Endothelial cell (in vitro differentiated cells): ENCODE measurements around the gene RRAS2. TPM values are rescaled to one million over a fixed set of nuclear protein-coding genes. Genes with fewer than 3 reads are reported as not detected.
"Not testable (repeated sequence)": the region's sequence is repeated elsewhere in the genome, so short reads cannot be mapped to it uniquely, and the experiment has no call there.

Source experiments
- DNase-seq: peaks from one replicate; pipeline ENCODE4 v3.0.0; 2021; ENCODE audit warnings: low spot score
- H3K27ac Mint-ChIP-seq: one replicate; pipeline ENCODE4 v1.8.0; 2021; ENCODE audit warnings: mixed read lengths, inconsistent platforms; ENCODE audit not compliant: unreplicated experiment
- H3K27me3 Mint-ChIP-seq: one replicate; pipeline ENCODE4 v1.8.0; 2021; ENCODE audit warnings: mild to moderate bottlenecking, moderate library complexity, mixed read lengths, inconsistent platforms; ENCODE audit not compliant: unreplicated experiment
- H3K36me3 Mint-ChIP-seq: one replicate; pipeline ENCODE4 v1.8.0; 2021; ENCODE audit warnings: mild to moderate bottlenecking, low read depth, mixed read lengths, inconsistent platforms; ENCODE audit not compliant: unreplicated experiment
- H3K4me1 Mint-ChIP-seq: one replicate; pipeline ENCODE4 v1.8.0; 2021; ENCODE audit warnings: mild to moderate bottlenecking, mixed read lengths, inconsistent platforms; ENCODE audit not compliant: unreplicated experiment
- H3K4me3 Mint-ChIP-seq: one replicate; pipeline ENCODE4 v1.8.0; 2021; ENCODE audit warnings: mild to moderate bottlenecking, mixed read lengths, inconsistent platforms; ENCODE audit not compliant: unreplicated experiment
- H3K9me3 Mint-ChIP-seq: one replicate; pipeline ENCODE4 v1.8.0; 2021; ENCODE audit warnings: mixed read lengths, inconsistent platforms; ENCODE audit not compliant: unreplicated experiment
- total RNA-seq: library from RNA; stranded (reverse); fragmentation: NEBNext Ultra II Directional; extraction: Animal tissue kit (Norgen Biotek cat#: 25700); gene quantifications from one replicate; pipeline ENCODE4 v1.2.1, GENCODE V29; 2021; ENCODE audit not compliant: unreplicated experiment
- TF ChIP-seq, protein P1 (sequence below): fragments of 200-600 bp; sonication (generic); IDR thresholded peaks from one replicate; pipeline ENCODE4 v1.5.0; 2021; ENCODE audit warnings: antibody characterized with exemption; ENCODE audit not compliant: unreplicated experiment

RRAS2 gene
- total RNA-seq, 1 donor from 2014 or later: 59.6 TPM

DNA sequence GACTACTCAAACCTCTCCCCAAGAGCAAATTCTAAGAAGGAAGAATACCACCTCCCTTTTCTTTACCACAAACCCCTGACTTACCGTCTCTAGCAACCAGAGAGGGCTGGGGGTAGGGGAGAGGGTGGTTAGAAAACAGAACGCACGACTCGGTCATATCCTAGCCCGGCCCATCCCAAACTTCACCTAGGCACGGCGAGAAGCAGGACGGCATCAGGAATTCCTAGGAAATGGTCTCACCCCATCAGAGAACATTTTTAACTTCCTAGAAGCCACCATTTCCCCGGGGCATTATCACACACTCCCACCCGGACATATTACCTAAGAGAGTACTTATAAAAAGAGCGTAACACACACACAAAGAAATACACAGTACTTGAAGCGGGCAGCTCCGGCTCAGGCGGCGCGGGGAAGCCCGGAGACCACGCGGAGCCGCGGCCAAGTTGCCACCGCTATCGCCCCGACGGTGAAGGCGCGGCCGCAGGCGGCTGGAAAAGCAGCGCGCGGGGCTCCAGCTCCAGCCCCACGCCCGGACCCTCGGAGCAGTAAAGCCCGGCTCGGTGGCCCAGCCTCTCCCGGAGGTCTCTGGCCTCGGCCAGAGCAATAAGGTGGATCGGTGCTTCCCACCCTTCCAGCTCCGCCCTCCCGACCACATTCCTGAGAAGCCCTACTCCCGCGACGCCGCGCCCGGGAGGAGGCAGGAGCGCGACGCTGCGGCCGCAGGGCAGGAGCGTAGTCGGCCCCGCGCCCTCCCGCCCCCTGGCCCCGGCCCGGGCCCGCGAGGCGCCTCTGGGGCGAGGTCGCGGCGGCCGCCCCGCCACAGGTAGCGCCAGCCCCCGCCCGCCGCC, 878 bp downstream of the RRAS2 start:
- peaks cover 17% of the 10 kb centered on the region for H3K4me1 Mint-ChIP-seq
- H3K36me3 Mint-ChIP-seq: peaks cover 3% of the 10 kb centered on the region
- H3K27ac Mint-ChIP-seq: peak overlapping the region; percentile 93
- peak; percentile 74 for DNase-seq
- H3K27me3 Mint-ChIP-seq: peaks cover 6% of the 10 kb centered on the region
- TF ChIP-seq, protein P1, sequence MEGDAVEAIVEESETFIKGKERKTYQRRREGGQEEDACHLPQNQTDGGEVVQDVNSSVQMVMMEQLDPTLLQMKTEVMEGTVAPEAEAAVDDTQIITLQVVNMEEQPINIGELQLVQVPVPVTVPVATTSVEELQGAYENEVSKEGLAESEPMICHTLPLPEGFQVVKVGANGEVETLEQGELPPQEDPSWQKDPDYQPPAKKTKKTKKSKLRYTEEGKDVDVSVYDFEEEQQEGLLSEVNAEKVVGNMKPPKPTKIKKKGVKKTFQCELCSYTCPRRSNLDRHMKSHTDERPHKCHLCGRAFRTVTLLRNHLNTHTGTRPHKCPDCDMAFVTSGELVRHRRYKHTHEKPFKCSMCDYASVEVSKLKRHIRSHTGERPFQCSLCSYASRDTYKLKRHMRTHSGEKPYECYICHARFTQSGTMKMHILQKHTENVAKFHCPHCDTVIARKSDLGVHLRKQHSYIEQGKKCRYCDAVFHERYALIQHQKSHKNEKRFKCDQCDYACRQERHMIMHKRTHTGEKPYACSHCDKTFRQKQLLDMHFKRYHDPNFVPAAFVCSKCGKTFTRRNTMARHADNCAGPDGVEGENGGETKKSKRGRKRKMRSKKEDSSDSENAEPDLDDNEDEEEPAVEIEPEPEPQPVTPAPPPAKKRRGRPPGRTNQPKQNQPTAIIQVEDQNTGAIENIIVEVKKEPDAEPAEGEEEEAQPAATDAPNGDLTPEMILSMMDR: no peak
- no peaks in the 10 kb centered on the region for H3K9me3 Mint-ChIP-seq
- peak overlapping the region; percentile 97 for H3K4me3 Mint-ChIP-seq

DNA sequence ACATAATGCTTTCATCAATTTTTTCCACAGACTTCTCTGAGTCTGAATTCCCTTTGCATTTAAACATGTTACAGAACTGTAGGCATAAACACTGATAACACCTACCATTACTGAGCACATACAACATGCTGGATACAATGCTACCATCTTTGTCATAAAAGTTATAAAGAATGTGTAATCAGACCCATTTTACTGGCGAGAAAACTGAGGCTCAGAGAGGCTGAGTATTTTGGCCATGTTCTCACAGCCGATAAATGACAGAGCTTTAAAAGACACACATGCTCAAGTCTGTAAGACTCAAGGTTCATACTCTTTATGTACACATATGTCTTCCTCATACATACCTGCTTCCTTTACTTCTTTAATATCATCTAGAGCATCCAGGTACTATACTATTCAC, 2.6 kb downstream of the RRAS2 start:
- Mint-ChIP-seq H3K4me3 (no peak overlapping the region), H3K4me1 (peaks cover 17% of the 10 kb centered on the region), H3K9me3 (no peaks in the 10 kb centered on the region), H3K27ac (no peak overlapping the region), H3K27me3 (peaks cover 6% of the 10 kb centered on the region), H3K36me3 (peaks cover 3% of the 10 kb centered on the region)
- TF ChIP-seq, protein P1: no peak
- DNase-seq: no peak

DNA sequence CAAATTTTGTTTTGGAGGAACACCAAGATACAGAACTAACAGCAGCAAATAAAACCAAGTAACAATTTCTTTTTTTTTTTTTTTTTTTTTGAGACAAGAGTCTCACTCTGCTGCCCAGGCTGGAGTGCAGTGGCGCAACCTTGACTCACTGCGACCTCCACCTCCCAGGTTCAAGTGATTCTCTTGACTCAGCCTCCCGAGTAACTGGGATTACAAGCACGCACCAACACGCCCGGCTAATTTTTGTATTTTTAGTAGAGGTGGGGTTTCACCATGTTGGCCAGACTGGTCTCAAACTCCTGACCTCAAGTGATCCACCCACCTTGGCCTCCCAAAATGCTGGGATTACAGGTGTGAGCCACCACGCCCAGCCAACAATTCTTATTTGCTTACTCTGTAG, 4.4 kb downstream of the RRAS2 start:
- H3K27ac Mint-ChIP-seq, H3K9me3 Mint-ChIP-seq, DNase-seq, H3K4me3 Mint-ChIP-seq, H3K36me3 Mint-ChIP-seq, H3K27me3 Mint-ChIP-seq: not testable (repeated sequence)
- H3K4me1 Mint-ChIP-seq: peaks cover 19% of the 10 kb centered on the region

DNA sequence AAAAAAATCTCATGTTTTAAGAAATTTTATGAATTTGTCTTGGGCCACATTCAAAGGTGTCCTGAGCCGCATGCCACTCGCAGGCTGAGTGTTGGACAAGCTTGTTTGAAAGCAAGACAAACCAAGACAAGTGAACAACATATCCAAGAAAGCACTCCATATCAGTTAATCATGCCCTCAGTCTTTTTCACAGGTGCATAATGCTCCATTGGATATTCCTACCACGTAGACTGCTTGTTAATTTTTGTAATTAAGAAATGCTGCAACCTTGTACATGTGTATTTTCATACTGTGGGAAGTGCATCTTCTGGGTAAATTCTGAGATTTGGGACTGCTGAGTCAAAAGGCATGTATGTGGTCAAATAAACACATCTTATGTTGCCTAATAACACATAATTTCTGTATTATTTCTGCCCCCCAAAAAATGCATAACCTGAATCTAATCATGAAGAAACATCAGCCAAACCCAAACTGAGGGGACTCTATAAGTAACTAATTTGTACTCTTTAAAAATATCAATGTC, 8.2 kb downstream of the RRAS2 start:
- TF ChIP-seq, protein P1: no peak
- Mint-ChIP-seq H3K27me3 (peaks cover 4% of the 10 kb centered on the region), H3K9me3 (no peaks in the 10 kb centered on the region), H3K4me1 (peaks cover 7% of the 10 kb centered on the region), H3K36me3 (no peaks in the 10 kb centered on the region), H3K4me3 (no peak overlapping the region), H3K27ac (no peak overlapping the region)
- DNase-seq: no peak

- TF ChIP-seq, protein P1: no peak
- Mint-ChIP-seq H3K36me3 (no peaks in the 10 kb centered on the region), H3K4me3 (peak overlapping the region; percentile 5), H3K9me3 (no peaks in the 10 kb centered on the region), H3K27me3 (peaks cover 4% of the 10 kb centered on the region), H3K27ac (peak overlapping the region; percentile 39), H3K4me1 (peaks cover 11% of the 10 kb centered on the region)
- DNase-seq: no peak
Measured at GRCh38 chr11:14350215-14350614, 8.8 kb downstream of the RRAS2 start.
